MM.1S (cell line): ENCODE measurements around the gene GGT6.
"Not testable (repeated sequence)": the region's sequence is repeated elsewhere in the genome, so short reads cannot be mapped to it uniquely, and the experiment has no call there.

Experiments used
- DNase-seq: peaks from one replicate; pipeline ENCODE4 v3.0.0-alpha.2; 2015
- H2AFZ ChIP-seq: fragments of 300-600 bp; sonication (generic); 2 replicates; pipeline ENCODE4 v1.6.0; 2016; ENCODE audit warnings: antibody characterized with exemption, low read length
- H3F3A ChIP-seq: fragments of 300-600 bp; sonication (generic); 2 replicates; pipeline ENCODE4 v1.6.1; 2016; ENCODE audit warnings: mild to moderate bottlenecking, antibody characterized with exemption, low read length, moderate library complexity, mixed read lengths; ENCODE audit not compliant: insufficient read depth
- H3K27ac ChIP-seq: fragments of 300-600 bp; sonication (generic); 2 replicates; pipeline ENCODE4 v1.5.1; 2016; ENCODE audit warnings: mild to moderate bottlenecking, low read length
- H3K27me3 ChIP-seq: fragments of 300-600 bp; sonication (generic); replicated peaks from 2 replicates; pipeline ENCODE4 v1.6.0; 2016; ENCODE audit warnings: low read length; ENCODE audit not compliant: insufficient read depth
- H3K36me3 ChIP-seq: fragments of 300-600 bp; sonication (generic); replicated peaks from 2 replicates; pipeline ENCODE4 v1.6.1; 2016; ENCODE audit warnings: mild to moderate bottlenecking, low read length, mixed read lengths; ENCODE audit not compliant: insufficient read depth
- H3K4me1 ChIP-seq: fragments of 300-600 bp; sonication (generic); 2 replicates; pipeline ENCODE4 v1.6.1; 2016; ENCODE audit warnings: low read length, mixed read lengths
- H3K4me2 ChIP-seq: fragments of 300-600 bp; sonication (generic); 2 replicates; pipeline ENCODE4 v1.6.0; 2016; ENCODE audit warnings: low read depth, low read length
- H3K4me3 ChIP-seq: fragments of 300-600 bp; sonication (generic); 2 replicates; pipeline ENCODE4 v1.5.1; 2016; ENCODE audit warnings: low read length, mixed read lengths
- H3K79me2 ChIP-seq: fragments of 300-600 bp; sonication (generic); 2 replicates; pipeline ENCODE4 v1.6.1; 2016; ENCODE audit warnings: mixed run types, low read length, mixed read lengths
- H3K9ac ChIP-seq: fragments of 300-600 bp; sonication (generic); 2 replicates; pipeline ENCODE4 v1.6.1; 2016; ENCODE audit warnings: low read length, mixed read lengths
- H3K9me2 ChIP-seq: fragments of 300-600 bp; sonication (generic); replicated peaks from 2 replicates; pipeline ENCODE4 v1.6.1; 2016; ENCODE audit warnings: mild to moderate bottlenecking, low read length, mixed read lengths; ENCODE audit not compliant: insufficient read depth
- H3K9me3 ChIP-seq: fragments of 300-600 bp; sonication (generic); replicated peaks from 2 replicates; pipeline ENCODE4 v1.6.1; 2016; ENCODE audit warnings: mild to moderate bottlenecking, low read length, mixed read lengths; ENCODE audit not compliant: insufficient read depth
- H4K20me1 ChIP-seq: fragments of 300-600 bp; sonication (generic); 2 replicates; pipeline ENCODE4 v1.6.1; 2016; ENCODE audit warnings: mild to moderate bottlenecking, low read length, moderate library complexity, mixed read lengths; ENCODE audit not compliant: insufficient read depth
- CTCF ChIP-seq: fragments of 300-600 bp; sonication (generic); IDR thresholded peaks from 2 replicates; pipeline ENCODE4 v1.5.1; 2016; ENCODE audit warnings: antibody characterized with exemption, low read length, mixed read lengths
- EZH2 ChIP-seq: fragments of 300-600 bp; sonication (generic); optimal IDR thresholded peaks from 2 replicates; pipeline ENCODE3; 2017; ENCODE audit warnings: low read depth, mild to moderate bottlenecking, antibody characterized with exemption, low read length, mixed read lengths
- EZH2phosphoT487 ChIP-seq: fragments of 300-600 bp; sonication (generic); IDR thresholded peaks from 2 replicates; pipeline ENCODE4 v1.6.1; 2018; ENCODE audit warnings: antibody characterized with exemption, low read length

GGT6 gene

GRCh38 chr17:4592240-4593005 lies 32.0 kb upstream of the GGT6 start:
- Histone ChIP-seq H3K27me3 (peaks cover 86% of the 10 kb centered on the region), H3K9ac (no peak overlapping the region), H3K9me2 (no peaks in the 10 kb centered on the region), H4K20me1 (no peaks in the 10 kb centered on the region), H3F3A (no peaks in the 10 kb centered on the region), H3K4me1 (no peaks in the 10 kb centered on the region), H3K4me2 (no peak overlapping the region), H3K36me3 (no peaks in the 10 kb centered on the region), H2AFZ (no peak overlapping the region), H3K27ac (no peak overlapping the region), H3K9me3 (no peaks in the 10 kb centered on the region), H3K79me2 (no peaks in the 10 kb centered on the region), H3K4me3 (no peak overlapping the region)
- no peak for DNase-seq
- TF ChIP-seq EZH2phosphoT487 (no peak), CTCF (no peak), EZH2 (no peak)

GRCh38 chr17:4591529-4591928 lies 31.2 kb upstream of the GGT6 start:
- Histone ChIP-seq H3K36me3 (no peaks in the 10 kb centered on the region), H3K4me1 (no peaks in the 10 kb centered on the region), H3K9me3 (no peaks in the 10 kb centered on the region), H3K79me2 (no peaks in the 10 kb centered on the region), H3K9ac (no peak overlapping the region), H3K9me2 (no peaks in the 10 kb centered on the region), H3F3A (no peaks in the 10 kb centered on the region), H2AFZ (no peak overlapping the region), H4K20me1 (no peaks in the 10 kb centered on the region), H3K4me3 (no peak overlapping the region), H3K4me2 (no peak overlapping the region), H3K27ac (no peak overlapping the region), H3K27me3 (peaks cover 86% of the 10 kb centered on the region)
- DNase-seq, result no peak
- TF ChIP-seq CTCF (no peak), EZH2phosphoT487 (no peak), EZH2 (no peak)

GRCh38 chr17:4590981-4591453 lies 30.6 kb upstream of the GGT6 start:
- H3K9me3 ChIP-seq, result no peaks in the 10 kb centered on the region
- no peak overlapping the region for H3K27ac ChIP-seq
- no peak for DNase-seq
- H3K9me2 ChIP-seq, result no peaks in the 10 kb centered on the region
- H3K4me2 ChIP-seq, result no peak overlapping the region
- H2AFZ ChIP-seq, result no peak overlapping the region
- H3K4me1 ChIP-seq, result no peaks in the 10 kb centered on the region
- no peaks in the 10 kb centered on the region for H3K36me3 ChIP-seq
- peaks cover 86% of the 10 kb centered on the region for H3K27me3 ChIP-seq
- H3K9ac ChIP-seq, result no peak overlapping the region
- TF ChIP-seq CTCF, result no peak
- no peak for TF ChIP-seq EZH2
- no peak for TF ChIP-seq EZH2phosphoT487
- no peaks in the 10 kb centered on the region for H3K79me2 ChIP-seq
- no peaks in the 10 kb centered on the region for H3F3A ChIP-seq
- no peak overlapping the region for H3K4me3 ChIP-seq
- no peaks in the 10 kb centered on the region for H4K20me1 ChIP-seq

- H2AFZ ChIP-seq, H3K9me3 ChIP-seq, H3K4me3 ChIP-seq, H3K9ac ChIP-seq, H4K20me1 ChIP-seq, H3K27ac ChIP-seq, H3K79me2 ChIP-seq, H3F3A ChIP-seq, H3K4me1 ChIP-seq, H3K4me2 ChIP-seq, H3K36me3 ChIP-seq, DNase-seq, H3K9me2 ChIP-seq: not testable (repeated sequence)
- peaks cover 91% of the 10 kb centered on the region for H3K27me3 ChIP-seq
These were observed 29.7 kb upstream of the GGT6 start for GRCh38 chr17:4590042-4590441.
